ENCODE results near the gene MAPT.
"Not testable (repeated sequence)": the region's sequence is repeated elsewhere in the genome, so short reads cannot be mapped to it uniquely, and the experiment has no call there.

Gene MAPT

GRCh38 chr17:45956746-45957145 is 62.4 kb downstream of the MAPT start:
- not testable (repeated sequence) for DNase-seq

DNA sequence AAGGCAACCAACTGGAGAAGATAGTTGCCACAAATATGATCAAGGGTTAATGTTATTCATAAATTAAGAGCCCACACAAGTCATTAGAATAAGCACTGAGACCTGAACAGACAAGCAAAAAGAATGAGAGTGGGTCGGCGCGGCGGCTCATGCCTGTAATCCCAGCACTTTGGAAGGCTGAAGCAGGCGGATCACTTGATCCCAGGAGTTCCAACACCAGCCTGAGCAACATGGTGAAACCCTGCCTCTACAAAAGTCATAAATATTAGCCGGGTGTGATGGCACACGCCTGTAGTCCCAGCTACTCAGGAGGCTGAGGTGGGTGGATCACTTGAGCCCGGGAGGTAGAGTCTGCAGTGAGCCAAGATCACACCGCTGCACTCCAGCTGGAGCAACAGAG is 64.0 kb downstream of the MAPT start:
- no peak for DNase-seq

DNA sequence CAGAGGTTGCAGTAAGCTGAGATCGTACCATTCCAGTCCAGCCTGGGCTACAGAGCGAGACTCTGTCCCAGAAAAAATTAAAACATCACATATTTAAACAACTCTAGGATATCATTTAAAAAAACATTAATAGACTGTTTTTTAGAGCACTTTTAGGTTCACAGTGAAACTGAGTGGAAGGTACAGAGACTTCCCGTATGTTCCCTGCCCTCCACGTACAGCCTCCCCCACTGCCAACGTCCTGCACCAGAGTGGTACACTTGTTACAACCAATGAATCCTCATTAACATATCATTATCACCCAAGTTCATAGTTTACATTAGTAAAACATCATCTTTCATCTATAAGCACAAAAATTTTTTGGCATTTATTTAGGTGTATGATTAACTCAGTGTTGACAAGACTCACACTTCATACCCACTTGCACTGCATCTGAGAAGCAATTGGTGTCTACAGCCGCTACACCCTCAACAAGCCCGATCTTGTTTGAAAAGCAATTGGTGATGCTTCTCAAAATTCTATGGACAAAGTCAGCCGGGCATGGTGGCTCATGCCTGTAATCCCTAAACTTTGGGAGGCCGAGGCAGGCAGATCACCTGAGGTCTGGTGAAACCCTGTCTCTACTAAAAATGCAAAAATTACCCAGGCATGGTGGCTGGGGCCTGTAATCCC is 64.8 kb downstream of the MAPT start:
- DNase-seq, result no peak

DNA sequence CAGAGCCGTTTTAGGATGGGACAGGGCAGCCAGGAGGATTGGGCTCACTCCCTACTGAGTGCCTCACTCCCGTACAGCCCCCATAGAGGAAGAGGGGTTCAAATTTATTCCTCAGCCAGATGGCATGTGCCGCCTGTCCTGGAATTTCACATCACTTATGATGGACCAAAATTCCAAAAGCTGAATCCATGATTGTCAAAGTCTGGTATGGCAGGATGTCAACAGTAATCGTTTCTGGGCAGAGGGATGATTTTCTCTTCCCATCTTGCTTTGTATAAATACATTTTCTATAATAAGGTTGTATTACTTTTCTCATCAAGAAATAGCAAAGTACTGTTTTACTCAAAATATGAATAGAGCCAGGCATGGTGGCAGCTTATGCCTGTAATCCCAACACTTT is 66.0 kb downstream of the MAPT start:
- no peak for DNase-seq

- DNase-seq, result no peak
These were observed 66.9 kb downstream of the MAPT start for GRCh38 chr17:45961206-45961605.

- DNase-seq, result no peak
These were observed 68.0 kb downstream of the MAPT start for GRCh38 chr17:45962221-45962972.

DNA sequence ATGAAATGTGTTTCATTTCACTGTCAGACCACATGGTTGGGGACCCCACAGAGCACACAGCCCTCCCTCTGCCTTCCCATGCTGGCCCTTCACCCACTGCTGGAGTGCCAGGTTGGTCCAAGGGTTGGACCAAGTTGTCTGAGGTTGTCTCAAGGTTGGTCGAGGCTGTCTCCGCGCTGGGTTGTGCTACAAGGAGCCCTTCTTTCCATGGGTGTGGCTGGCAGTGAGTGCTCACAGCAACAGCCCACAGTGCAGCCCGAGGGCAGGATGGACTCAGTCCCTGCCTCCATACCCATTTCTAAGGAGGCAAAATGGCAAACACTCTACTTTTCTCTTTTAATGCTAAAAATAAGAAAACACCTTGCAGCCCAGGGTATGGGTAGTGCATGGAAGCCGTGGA is 68.9 kb downstream of the MAPT start:
- DNase-seq, result no peak

DNA sequence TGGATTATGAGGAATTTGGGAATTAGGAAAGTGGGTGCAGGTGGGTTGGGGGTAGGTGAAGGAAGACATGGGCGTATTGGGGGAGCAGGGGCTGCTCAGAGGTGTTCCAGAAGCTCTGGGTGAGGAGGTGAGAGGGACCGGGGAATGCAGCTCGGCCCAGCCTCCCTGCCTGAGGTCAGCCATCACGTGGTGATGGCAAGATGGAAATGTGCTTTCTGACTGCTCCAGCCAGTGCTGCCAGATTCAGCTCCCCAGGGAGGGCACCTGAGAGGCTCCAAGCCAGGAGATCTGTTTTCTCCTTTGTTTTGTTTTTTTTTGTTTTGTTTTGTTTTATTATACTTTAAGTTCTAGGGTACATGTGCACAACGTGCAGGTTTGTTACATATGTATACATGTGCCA is 69.5 kb downstream of the MAPT start:
- DNase-seq, result no peak

DNA sequence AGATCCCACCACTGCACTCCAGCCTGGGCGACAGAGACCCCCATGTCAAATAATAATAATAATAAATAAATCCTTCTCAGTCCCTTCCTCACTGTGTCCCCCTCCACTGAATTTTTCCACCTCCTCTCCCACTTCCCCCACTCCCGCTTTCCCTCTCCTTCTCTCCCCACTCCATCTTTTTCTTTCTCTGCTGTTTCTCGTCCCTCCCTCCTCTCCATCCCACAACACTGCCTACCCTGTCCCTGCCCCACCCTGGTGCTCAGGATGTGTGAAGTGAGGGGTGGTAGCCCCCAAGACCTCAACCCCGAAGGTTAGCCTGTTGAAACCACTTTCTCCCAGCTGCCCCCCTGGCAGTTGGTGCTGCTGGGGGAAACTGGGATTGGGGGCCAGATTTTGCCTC is 70.3 kb downstream of the MAPT start:
- no peak for DNase-seq

GRCh38 chr17:45965812-45966211 is 71.5 kb downstream of the MAPT start:
- no peak for DNase-seq

DNA sequence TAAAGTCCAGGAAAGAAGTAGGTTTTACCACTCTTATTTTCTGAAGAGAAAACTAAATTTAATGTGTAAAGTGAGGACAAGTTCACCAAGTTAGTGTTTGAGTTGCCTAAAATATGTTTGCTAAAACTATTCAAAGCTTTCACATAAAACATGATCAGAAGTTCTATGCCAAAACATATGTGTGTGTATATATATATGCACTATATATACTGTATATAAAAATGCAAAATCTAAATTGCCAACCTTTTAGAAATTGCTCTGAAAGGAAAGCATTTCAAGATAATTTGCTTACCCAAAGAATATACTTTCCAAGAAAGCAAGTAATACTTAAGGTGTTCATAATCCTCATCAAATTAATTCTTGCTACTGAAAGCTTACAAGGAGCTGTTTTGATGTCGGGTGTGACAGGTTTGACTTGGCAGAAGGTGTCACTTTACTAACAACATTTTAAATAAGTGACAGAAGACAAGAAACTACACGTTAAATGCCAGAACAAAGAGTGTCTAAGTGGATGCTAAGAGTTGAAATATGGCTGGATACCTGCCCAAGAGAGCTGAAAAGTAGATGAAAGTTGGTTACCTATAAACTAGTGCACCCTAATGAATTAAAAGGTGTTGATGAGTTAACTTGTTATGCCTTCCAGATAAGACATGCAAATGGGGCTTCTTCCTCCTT is 72.4 kb downstream of the MAPT start:
- no peak for DNase-seq

- no peak for DNase-seq
These were observed 73.0 kb downstream of the MAPT start for GRCh38 chr17:45967378-45967777.

DNA sequence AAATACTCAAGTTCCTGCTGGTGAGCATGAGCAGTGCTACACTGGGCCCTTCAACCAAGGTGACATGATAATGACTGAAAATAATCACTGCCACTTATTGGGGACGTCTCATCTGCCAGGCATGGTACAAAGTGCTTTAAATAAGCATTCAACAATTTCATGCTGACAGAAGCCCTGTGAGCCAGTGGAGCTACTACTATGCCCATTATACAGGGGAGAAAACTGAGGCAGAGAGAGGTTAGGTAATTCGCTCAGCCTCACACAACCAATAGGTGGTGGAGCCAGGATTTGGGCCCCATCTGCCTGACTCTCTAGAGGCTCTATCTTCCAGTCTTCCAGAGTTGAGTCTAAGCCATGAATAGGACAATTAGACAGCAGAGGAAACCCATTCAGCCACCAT is 74.4 kb downstream of the MAPT start:
- DNase-seq, result no peak

DNA sequence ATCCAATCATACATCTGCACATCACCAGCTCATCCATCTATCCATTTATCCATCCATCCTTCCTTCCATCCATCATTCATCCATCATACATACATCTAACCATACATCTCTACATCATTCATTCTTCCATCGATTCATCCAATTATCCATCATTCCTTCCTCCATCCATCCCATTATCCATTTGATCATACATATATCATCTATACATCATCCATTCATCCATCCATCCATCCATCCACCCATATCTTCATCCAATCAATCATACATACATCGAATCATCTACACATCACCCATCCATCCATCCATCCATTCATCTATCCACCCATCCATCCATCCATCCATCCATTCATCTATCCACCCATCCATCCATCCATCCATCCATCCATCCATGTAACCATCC is 75.4 kb downstream of the MAPT start:
- DNase-seq, result no peak

- DNase-seq, result no peak
These were observed 76.3 kb downstream of the MAPT start for GRCh38 chr17:45970659-45971058.

DNA sequence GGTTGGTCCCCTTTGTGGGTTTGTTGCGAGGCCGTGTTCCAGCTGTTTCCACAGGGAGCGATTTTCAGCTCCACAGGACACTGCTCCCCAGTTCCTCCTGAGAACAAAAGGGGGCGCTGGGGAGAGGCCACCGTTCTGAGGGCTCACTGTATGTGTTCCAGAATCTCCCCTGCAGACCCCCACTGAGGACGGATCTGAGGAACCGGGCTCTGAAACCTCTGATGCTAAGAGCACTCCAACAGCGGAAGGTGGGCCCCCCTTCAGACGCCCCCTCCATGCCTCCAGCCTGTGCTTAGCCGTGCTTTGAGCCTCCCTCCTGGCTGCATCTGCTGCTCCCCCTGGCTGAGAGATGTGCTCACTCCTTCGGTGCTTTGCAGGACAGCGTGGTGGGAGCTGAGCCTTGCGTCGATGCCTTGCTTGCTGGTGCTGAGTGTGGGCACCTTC is 77.4 kb downstream of the MAPT start:
- no peak for DNase-seq

GRCh38 chr17:45972531-45972930 is 78.2 kb downstream of the MAPT start:
- no peak for DNase-seq

DNA sequence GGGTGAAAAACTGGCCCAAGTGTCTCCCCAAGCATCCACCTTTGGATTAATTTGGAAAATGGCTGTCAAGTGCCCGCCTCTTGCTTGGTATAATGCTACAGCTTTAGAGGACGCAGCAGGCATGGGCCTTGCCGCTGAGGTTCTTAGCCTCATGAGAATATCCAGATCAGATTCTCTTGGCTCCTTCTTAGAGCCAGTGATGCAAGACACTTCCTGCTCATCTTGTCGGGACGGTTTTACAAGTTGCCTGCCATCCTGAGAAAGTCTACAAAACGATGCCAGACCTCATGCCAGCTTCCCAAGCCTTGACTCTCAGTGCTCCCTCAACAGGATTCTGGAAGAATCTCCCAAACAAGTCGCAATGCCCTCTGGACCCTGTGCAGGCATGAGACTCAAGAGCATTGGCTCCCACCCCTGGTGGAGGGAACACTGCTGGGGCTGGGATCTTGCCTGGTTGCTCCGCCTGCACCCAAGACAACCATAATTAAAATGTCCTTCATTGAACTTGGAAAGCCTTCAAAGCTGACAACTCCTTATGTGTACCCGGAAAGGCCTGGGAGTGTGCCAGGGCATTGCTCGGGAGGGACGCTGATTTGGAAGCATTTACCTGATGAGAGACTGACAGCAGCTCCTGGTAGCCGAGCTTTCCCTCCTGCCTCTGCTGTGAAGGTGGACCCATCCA is 78.9 kb downstream of the MAPT start:
- no peak for DNase-seq

GRCh38 chr17:45973946-45974859 is 79.8 kb downstream of the MAPT start:
- no peak for DNase-seq

DNA sequence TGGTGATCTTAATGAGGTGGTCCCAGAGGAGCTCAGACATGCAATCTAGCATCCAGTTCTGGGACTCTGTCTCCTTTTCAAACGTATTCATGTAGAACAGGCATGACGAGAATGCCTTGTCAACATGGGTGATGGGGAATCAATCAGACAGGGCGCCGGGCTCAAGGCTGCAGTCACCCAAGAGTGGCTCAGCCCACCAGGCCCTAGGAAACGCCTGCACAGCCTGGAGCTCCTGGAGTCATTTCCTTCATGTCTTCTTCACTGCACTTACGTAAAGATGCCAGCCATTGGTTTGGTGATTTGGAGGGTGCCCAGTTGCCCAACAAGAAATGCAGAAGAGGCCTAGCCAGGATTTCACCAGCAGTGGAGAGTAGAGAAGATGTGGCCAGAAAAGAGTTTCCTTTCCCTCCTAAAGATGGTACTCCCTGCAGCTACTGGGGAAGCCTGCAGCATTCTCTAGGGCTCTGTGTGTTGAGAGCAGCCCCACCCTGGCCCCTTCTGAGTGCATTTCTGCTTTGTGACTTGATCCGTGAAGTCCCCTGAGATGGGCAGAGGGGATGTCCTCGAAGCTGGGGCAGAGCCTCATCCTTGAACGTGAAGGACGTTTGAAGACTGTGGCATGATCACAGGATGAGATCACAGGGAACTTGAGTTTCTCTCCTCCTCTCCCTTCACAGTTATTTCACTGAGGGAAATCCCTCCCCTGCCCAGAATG is 80.7 kb downstream of the MAPT start:
- no peak for DNase-seq

DNA sequence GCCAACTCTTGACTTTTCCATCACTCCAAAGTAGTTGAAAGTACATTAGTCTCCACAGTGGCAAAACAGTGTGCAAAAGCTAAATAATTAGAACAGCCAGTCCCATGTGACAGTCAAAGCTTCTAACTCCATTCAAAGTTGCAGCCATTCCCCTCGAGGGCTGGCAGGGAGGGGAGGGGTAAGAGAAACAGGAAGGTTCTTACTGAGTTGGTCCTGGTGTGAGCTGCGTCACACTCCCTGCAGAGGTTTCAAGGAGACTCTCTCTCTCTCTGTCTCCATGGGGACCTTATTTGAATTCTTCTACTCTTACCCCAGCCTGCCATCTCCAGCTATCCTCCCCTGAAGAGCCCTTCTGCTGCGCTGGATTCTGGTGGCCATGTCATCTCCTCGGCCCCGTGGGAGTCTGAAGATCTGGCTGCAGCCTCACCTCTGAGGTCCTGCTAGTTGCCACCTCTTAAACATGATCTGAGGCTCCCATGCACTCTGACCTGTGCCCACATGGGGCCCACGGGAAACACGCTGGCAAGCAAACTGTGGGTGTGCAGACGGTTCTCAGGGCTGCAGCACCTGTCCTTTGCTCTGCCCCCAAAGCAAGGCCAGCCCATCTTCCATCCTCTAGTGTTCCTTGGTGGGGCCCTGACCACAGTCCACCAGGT is 81.4 kb downstream of the MAPT start:
- no peak for DNase-seq
